HCT116 (cell line): ENCODE measurements around the gene FOXL2.

Experiments used
- ATF3 ChIP-seq: IDR thresholded peaks from 2 replicates; pipeline ENCODE4 v1.6.1; 2012
- CTCF ChIP-seq, 3 experiments: fragments of 200-600 bp in 1 of 3; sonication (generic) in 1 of 3; IDR thresholded peaks in 2 of 3; conservative IDR thresholded peaks in 1 of 3; 2 replicates each; pipeline ENCODE4 v1.5.1; 2012 to 2017; ENCODE audit warnings: low read depth in 2 of 3, low read length in 2 of 3, antibody characterized with exemption in 1 of 3, borderline replicate concordance in 1 of 3, control low read depth in 1 of 3, mild to moderate bottlenecking in 1 of 3, mixed read lengths in 1 of 3, mixed run types in 1 of 3, moderate library complexity in 1 of 3; ENCODE audit not compliant: insufficient read depth in 1 of 3
- EGR1 ChIP-seq: IDR thresholded peaks from 2 replicates; pipeline ENCODE4 v1.6.1; 2012; ENCODE audit warnings: low read depth
- EZH2phosphoT487 ChIP-seq: fragments of 200-600 bp; IDR thresholded peaks from 2 replicates; pipeline ENCODE4 v1.6.1; 2018; ENCODE audit warnings: antibody characterized with exemption, borderline replicate concordance
- FOSL1 ChIP-seq: IDR thresholded peaks from 2 replicates; pipeline ENCODE4 v1.6.1; 2012; ENCODE audit warnings: low read depth
- MAX ChIP-seq: IDR thresholded peaks from 2 replicates; pipeline ENCODE4 v1.6.1; 2012
- POLR2A ChIP-seq: IDR thresholded peaks from 2 replicates; pipeline ENCODE4 v1.7.0; 2011; ENCODE audit warnings: borderline replicate concordance; ENCODE audit not compliant: insufficient read depth, insufficient read length; ENCODE audit errors: extremely low read depth
- POLR2AphosphoS5 ChIP-seq: IDR thresholded peaks from 2 replicates; pipeline ENCODE4 v1.6.1; 2011; ENCODE audit warnings: mild to moderate bottlenecking, low read depth, low read length, moderate library complexity
- REST ChIP-seq: IDR thresholded peaks from 2 replicates; pipeline ENCODE4 v1.6.1; 2012; ENCODE audit warnings: low read depth
- SRF ChIP-seq: IDR thresholded peaks from 2 replicates; pipeline ENCODE4 v1.6.1; 2012; ENCODE audit warnings: low read depth
- ZFX ChIP-seq: fragments of 450-650 bp; IDR thresholded peaks from 2 replicates; pipeline ENCODE4 v1.6.1; 2017

GRCh38 chr3:138898301-138898700 is 48.6 kb downstream of the FOXL2 start:
- TF ChIP-seq MAX (no peak), REST (no peak), CTCF (IDR thresholded peaks at IDR 0.05 in 2 of 3, conservative IDR thresholded peaks at IDR 0.05 in 1 of 3; ENCODE audit: borderline replicate concordance in 1 of 3, insufficient read depth in 1 of 3, low read depth in 2 of 3, low read length in 2 of 3) (no peak), POLR2AphosphoS5 (no peak), EGR1 (no peak), ATF3 (no peak), POLR2A (no peak), FOSL1 (no peak), ZFX (no peak), EZH2phosphoT487 (no peak), SRF (no peak)
